ENCODE measurements around the gene MYCBP2.

The MYCBP2 gene

DNA sequence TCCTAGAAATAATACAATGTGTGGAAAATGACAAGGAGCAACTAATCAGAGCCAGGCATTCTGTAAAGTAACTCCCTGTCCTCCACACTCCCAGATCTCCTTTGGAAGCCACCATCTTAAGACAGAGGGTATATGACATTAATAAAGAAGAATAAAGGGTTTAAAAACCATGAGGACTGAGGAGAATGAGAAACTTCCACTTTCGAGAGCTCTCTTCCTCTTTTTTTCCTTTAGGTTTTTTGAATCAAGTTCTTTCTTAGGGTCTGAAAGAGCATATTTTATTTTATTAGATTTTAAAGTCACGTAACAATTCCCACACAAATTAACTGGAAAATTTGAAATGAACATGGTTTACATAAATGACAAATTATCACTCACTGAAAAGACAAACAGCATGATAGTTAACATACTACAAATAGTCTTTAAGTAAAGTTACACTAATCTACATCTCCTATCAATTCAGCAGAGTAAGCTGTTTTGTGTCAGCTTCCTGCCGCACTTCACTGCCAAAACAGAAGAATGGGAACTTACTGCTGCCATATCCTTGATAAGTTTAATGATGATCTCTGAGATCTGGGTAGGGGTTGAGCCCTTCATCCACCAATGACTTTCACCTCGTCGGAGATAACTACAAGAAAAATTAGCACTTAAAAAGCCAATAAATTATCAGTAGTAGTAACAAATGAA, 261.3 kb downstream of the MYCBP2 start:
- DNase-seq: no peak

DNA sequence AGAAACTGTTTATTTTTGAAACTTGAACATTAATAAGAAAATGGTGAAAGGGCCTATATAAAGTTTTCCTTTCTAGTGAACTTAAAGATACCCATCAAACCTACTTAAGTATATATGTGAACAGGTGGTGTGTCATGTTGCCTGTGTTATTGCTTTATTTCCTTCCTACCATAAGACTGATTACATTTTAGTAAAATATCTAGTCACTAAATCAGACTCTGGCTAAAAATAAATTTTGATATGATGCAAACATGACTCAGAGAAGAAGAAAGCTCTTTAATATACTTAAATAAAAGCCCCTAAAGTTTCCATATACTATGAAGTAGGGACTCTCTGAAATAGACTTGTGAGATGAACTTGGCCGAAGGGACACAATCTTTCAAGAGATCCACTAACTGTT, 264.8 kb downstream of the MYCBP2 start:
- DNase-seq: no peak

DNA sequence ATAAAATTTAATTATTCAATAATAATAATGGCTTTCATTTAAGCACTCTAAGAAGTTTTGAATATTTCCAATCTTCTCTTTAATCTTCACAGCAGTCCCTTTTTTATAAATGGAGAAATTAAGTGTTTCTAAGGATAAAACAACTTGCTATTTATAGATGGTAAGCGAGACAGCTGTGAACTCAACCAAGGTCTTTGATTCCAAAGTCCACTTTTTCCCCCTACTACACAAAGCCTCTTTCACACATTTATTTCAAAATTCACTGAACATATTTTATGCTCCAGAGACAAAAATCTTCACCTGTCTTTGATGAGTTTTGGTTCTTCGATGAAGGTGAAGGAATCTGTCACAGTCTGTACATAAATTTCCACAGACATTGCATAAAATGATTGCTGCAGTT, 265.5 kb downstream of the MYCBP2 start:
- DNase-seq: no peak

DNA sequence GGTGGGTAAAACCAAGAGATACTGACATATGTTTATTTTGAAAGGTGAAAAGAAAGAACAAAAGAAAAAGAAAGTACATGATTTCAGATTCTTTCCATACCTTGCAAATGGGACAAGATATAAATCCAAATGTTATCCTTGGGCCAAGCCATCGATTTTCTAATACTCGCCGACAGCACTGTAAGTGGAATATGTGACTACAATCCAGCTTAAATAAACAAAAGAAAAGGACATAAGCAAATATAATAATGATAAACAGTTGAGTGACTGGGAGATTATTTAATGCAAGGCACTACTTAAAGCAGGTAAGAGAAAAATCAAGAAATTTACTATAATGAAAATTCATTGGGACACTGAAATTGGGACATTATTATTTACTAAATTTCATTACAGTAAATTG, 270.0 kb downstream of the MYCBP2 start:
- DNase-seq: no peak

DNA sequence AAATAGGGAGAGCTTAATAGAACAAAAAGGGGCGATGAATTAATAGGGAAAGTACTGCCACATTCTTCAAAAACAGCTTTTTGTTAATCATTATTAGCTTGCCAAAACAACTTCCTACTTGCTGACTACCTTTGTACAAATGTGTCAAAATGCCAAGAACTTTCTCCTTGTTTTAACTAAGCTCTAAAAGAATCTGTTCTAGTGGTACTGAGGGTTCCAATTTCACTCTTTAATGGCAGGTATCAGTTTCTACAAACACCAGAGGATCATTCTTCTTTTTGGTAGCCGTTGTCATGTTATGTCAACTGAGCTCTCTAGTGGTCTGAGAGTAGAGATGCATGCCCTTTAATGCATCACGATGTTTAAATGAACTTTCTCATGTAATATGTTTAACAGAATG, 270.5 kb downstream of the MYCBP2 start:
- DNase-seq: no peak

DNA sequence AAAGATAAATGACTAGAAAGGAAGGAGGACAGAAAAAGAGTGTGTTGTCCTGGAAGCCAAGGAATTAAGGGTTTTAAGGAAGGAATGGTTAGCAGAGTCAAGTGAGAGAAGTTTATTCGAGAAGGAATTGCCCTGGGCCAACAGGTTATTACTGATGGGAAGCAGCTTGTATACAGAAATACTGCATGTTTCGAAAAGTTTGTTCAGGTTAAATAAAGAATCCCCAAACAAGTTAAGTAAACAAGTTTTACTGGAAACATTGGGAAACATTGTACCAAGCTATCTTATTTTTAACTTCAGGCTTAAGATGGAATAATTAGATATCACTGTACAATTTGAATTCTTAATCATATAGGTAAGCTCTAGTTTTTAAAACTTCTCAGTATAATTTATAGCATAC, 271.7 kb downstream of the MYCBP2 start:
- DNase-seq: no peak

DNA sequence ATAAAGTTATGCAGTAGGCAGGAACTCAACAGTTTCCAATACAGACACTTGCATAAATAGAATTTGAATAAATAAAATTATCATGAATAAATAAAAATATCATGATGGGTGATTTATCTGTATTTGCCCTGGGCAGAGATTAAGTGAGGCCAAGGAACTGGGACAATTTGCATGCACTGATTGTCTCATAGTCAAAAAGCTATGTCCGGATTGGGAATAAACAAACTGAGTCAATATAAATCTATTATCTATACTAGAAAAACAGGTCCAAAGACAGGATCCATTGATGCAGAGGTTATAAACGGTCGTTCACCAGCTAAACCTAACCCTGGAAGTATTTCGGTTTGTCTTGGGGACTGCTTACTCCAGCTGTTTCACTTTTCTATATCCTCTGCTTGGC, 273.7 kb downstream of the MYCBP2 start:
- no peak for DNase-seq

DNA sequence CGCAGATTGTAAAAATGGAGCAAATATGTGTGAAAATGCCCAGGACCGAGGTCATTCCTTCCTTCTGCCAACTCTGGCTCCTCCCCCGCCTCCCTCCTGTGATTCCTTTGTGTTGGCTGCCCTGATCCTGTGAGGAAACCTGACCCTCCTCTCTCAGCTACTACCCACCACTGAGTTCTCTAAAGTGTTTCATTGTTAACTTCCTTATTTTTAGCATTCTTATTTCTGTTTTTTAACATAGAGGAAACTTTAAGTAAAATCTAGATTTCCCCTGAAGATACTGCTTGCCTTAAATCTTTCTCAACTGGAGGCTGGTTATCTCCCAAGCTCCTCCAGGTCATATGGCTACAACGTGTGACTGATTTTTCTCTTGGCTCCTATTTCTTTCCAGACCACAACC, 278.2 kb downstream of the MYCBP2 start:
- no peak for DNase-seq

DNA sequence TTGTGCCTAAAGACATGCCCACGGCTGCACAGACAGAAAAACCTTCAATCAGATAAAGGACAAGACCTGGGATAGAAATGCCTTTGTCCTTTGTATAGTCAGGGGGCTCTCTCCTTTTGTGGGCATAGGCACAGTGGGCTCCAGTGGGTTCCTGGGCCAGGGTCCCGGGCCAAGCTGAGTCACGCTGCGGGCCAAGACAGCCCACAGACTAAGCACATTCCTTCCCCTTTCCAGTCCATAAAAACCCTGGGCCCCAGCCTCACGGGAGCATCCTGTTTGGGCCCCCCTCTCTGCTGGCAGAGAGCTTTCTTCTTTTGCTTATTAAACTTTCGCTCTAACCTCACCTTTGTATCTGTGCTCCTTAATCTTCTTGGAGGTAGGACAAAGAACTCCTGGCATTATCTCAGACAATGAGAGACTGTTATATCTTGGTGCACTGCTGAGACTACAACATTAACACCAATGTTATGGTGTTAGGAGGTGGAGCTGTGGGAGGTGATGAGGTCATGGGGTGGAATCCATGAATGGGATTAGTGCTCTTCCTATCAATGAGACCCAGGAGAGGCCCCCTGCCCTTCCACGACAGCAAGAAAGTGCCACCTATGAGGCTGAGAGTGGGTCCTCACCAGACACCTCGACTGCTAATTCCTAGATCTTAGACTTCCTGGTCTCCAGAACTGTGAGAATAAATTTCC, 279.1 kb downstream of the MYCBP2 start:
- DNase-seq: no peak

DNA sequence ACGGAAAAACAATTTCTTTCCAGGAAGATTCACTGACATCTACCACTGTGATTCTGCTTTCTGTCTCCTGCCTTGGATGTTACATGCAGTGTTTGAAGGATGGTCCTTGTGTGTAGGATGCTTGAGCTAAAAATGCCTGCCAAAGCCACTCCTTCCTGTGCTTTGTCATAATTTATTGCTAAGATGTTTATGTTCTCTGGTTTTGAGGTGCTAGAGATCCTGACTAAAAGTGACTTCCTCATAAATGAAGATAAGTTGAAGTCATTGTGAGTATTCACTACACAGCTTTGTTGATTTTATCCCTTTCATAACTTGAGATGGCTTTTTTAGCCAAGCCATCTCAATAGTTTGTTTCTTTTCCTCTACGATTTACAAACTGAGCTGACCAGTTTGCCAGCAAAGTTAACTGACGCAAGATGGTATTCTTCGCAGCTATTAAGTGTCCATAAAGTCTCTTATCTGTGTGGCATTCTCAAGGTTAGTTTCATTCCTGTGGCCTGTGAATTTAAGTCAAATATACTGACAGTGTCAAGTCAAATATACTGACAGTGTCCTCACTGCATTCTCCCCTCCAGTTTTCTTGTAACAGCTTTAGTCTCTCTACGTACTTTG, 284.2 kb downstream of the MYCBP2 start:
- no peak for DNase-seq

DNA sequence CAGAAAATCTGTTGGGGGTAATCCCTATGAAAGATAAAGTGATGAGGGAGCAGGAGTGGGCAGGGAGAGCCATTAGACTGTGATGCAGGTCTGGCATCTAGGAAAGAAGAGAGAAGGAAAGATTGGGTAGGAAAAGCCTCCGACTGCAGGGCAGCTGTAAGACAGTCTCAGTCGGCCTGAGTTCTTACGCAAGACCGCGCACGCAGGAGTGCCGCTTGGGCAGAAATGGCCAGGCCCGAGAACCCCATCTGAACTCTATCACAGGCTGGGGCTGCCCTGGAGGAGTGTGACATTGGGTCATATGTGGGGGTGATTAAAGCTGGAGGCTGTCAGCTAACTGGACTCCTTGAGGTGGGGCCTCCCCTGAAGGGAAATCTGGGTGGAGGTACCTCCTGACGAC, 286.1 kb downstream of the MYCBP2 start:
- no peak for DNase-seq

DNA sequence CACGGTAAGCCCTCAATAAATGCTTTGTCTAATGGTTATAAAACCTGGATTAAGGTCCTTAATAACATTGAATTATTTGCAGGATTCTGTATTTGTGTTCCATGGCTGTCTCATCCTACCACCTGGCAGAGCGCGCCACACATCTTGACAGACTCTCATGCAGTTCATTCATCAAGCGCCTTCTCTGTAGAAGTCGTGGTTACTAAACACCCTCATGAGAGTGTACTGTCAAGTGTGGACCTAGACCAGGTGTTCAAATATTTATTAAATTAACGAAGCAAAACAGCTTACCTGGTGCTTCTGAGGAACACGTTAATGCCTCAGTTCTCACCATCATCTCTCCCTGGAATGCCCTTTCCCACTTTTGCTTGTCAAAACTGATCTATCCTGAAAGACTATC, 286.8 kb downstream of the MYCBP2 start:
- no peak for DNase-seq

DNA sequence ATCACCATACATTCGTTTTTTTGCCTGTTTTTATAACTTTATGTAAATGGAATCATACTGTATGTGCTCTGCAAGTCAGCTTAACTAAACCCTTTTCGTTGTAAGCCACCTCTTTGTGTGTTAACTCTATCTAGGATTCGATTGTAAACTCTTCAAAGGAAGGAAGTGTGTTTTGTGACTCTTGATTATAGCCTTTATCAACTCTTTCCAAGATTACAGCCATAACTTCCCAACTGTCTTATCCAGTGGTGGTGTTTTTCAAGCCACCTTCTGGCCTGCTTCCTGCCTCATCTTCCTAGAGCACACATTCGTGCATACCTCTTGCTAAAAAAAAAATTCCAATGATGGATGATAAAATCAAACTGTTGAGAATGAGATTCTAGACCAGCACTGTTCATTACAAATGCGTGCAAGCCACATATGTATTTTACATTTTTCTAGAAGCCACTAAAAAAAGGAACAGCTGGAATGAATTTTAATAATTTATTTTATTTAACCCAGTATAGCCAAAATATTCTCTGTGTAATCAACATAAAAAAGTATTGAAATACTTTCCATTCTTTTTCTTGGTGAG, 287.9 kb downstream of the MYCBP2 start:
- no peak for DNase-seq

DNA sequence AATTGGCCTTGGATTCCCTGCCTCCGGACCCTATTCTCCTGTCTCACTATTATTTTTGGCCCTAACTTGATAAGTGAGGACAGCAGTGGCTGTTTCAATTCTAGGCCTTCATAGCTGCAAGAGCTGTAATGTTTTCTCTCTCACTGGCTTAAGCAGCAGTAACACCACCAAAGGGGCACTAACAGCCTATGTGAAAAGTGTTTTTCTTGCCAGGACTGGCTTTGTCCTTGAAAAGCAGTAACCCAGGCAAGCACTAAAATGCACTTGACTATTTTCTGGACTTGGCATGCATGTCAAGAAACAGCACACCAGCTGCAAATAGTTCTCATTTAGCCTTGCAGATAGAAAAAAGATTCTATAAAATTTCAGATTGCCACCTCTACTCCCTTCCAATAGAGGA, 290.6 kb downstream of the MYCBP2 start:
- DNase-seq: no peak

DNA sequence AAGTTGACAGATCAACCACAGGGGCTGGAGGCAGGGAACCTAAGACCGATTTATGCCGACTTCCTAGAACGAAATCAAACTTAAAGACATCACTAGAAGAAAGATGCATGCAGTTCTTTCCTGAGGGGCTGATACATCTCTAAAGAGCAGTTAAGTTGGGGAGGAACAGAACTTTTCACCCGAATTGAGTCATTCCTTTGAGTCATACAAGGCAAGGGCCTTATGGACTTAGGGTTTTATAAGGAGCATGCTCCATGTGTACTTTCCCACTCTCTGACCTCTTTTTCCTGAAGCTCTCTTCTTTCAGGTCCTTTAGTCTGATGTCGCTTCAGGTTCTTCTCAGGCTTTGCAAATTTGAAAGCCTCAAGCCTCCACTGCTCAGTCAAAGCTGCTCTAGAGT, 292.0 kb downstream of the MYCBP2 start:
- DNase-seq: no peak

DNA sequence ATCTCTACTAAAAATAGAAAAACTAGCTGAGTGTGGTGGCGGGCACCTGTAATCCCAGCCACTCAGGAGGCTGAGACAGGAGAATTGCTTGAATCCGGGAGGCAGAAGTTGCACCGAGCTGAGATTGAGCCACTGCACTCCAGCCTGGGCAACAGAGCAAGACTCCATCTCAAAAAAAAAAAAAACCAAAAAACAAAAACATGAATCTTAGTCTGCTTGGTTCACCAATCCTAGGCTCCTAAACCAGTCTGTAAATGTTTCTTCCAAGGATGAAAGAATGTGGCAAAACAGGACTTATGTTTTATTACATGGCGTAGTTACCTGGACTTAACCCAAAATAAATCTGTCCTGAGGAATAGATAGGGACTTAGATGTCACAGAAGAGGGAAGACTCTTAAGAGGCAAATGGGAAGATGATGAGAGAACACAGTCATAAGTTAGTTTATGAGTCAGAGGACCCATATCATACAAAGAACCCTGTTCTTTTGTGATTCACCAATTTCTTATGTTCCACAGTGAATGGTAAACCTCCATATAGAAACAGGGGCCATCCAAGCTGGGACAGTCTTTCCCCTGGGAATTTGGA, 293.1 kb downstream of the MYCBP2 start:
- DNase-seq: no peak

DNA sequence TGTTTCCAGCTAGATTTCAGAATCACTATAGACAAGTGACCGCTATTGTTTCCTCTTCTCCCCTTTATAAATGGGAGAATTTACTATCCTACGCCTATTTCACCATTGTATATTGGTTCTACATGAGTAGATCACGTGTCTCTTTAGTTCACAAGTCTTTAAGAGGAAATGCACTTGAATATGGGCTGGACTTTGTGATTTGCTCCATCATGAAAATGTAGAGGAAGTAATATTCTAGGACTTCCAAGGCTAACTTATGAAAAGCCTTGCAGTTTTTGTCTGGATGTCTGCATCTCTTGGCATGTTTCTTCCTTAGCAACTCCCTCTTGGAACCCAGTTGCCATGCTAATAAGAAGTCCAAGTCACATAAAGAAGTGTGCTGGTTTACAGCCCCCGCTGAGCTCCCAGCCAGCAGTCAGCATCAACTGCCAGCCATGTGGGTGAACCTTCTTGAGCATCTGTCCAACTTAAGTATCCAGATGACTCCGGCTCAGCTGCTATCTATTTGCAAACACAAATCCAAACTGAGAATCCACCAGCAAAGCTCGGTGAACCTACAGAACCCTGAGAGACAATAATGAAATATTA, 295.1 kb downstream of the MYCBP2 start:
- DNase-seq: no peak

DNA sequence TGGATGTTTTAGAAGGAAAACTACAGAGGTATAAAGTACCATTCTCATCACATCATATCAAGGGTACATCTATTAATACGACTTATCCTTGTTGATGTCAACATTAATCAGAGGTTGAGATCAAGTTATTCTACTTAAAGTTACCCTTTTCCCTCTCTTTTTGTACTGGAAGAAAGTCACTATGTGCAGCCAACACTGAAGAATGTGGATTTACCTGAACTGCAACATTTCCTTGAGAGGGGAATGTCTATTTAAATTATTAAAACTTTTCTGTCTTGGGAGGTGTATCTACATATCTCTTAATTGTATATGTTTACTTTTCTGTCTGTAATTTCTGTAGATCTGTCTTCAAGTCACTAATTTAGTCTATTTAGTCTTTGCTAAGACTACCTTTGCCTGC, 297.5 kb downstream of the MYCBP2 start:
- no peak for DNase-seq

DNA sequence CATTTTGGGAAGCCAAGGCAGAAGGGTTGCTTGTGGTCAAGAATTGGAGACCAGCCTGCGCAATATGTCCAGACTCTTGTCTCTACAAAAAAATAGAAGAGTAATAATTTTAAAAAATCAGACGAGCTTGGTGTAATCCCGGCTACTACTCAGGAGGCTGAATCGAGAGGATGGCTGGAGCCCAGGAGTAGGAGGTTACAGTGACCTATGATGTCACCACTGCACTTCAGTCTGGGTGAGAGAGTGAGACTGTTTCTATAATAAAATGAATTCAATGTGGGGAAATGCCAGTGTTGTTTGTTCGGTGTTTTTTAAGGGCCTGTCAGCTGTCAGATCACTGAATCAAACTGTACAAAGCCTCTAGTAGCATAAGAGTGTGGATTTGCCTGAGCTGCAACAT, 298.7 kb downstream of the MYCBP2 start:
- no peak for DNase-seq

DNA sequence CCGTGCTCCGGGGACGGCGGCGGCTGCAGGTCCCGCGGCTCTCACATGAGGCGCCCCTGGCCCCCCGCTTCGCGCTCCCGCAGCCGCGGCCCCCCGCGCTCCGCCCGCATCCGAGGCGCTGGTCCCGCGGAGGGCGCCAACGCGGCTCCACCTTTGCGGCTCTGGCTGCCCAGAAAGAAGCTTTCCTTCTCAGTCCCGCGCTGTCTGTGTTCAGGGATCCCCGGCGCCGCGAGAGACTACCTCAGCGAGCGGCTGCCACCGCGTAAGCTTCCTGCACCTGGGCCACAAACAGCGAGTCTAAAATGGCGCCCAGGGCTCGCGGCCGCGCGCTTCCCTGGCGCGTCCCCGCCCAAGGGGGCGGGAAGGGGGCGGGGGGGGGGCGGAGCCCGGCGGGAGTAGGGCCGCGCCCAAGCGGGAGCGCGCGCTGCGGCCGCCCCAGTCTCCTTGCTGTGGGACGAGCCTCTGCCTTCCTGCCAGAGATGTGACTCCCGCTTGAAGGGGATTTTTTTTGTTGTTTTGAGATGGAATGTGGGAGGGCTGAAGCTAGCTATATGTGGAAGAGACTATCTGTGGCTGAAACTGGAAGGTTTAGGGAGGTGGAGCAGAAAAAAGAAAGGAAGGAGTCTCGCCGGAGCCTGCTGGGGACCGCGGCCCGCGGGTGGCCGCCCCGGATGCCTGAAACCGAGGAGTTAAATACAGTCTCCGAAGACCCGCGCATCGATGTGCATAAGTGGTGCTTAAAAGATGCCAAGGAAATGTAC, 299.9 kb downstream of the MYCBP2 start, which contains the start of gene FBXL3:
Gene FBXL3 (minus strand): TSS at position 299 of the 761 bp plus-strand sequence. CDS start 5,299 bp downstream, outside the sequence.
- peak; percentile 72 to 81 (median 78) for DNase-seq

DNA sequence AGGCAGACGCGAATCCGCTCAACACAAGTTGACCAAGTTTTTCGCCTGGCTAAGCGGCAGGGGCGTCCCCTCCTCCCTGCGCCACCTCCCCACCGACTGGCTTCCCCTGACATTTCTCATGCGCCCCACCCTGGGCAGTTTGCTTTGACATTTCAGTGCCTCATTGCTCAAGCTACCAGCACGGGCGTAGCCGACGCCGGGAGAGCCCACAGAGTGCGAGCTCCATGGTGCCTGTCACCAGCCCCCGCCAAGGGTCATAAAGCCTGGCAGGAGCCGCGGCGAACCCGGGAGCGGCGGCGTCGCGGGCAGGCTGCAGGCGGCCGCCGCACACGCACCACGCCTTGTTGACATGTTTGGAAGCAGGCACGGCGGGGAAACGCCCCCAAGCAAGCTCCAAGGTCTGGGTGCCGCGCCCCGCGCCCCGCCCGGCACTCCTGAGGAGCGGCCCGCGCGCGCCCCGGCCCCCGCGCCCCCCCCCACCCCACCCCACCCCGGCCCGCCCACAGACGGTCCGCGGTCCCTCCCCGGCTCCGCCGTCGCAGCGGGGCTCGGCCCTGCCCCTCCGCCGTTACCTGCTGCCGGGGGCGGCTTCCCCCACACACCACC, 300.5 kb downstream of the MYCBP2 start:
- peak; percentile 50 to 68 (median 60) for DNase-seq

DNA sequence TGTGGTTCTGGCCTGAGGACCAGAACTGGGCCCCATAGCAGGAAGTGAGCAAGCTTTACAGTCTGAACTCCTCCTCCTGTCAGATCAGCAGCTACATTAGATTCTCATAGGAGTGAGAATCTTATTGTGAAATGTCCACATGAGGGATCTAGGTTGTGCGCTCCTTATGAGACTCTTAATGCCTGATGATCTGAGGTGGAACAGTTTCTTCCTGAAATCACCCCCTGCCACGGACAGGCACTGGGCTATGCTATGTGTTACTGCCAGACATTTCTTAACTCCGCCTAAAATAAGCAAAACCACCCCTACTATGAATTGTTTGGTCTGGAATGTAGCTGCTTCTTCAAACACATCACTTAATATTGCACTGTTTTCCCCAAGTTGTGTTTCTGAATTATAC, 304.6 kb downstream of the MYCBP2 start:
- DNase-seq: no peak
